Coronary artery (tissue), 2 donors: Measurements from ENCODE around the gene VAV2.

Source experiments
- DNase-seq: peaks from one replicate; pipeline ENCODE4 v3.0.0-alpha.2; 2017; ENCODE audit warnings: low spot score
- H3K27ac ChIP-seq, 2 donors: fragments of 200-600 bp; sonication (generic); one replicate each; pipeline ENCODE4 v1.5.1; 2016 to 2019
- H3K4me3 ChIP-seq: fragments of 200-600 bp; sonication (generic); 2 replicates; pipeline ENCODE4 v1.5.1; 2016; ENCODE audit warnings: mild to moderate bottlenecking, moderate library complexity
- TF ChIP-seq, protein P1 (sequence below): fragments of 200-600 bp; sonication (generic); IDR thresholded peaks from one replicate; pipeline ENCODE4 v1.5.1; 2019; ENCODE audit warnings: antibody characterized with exemption

Gene VAV2

DNA sequence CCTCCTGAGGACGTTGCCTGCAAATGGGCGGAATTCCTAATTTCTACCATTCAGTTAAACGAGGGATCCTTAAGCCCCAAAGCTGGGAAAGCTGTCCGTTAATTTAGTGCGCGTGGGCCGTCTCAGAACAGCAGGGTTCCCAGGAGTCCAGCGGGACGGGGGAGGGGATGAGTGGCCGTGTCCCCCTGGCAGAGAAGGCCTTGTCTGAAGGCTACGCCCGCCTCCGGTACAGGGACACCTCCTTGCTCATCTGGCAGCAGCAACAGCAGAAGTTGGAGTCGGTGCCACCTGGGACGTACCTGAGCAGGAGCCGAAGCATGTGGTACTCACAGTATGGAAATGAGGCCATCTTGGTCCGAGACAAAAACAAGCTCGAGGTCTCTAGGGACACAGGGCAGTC, 34.5 kb upstream of the VAV2 start:
- TF ChIP-seq, protein P1, sequence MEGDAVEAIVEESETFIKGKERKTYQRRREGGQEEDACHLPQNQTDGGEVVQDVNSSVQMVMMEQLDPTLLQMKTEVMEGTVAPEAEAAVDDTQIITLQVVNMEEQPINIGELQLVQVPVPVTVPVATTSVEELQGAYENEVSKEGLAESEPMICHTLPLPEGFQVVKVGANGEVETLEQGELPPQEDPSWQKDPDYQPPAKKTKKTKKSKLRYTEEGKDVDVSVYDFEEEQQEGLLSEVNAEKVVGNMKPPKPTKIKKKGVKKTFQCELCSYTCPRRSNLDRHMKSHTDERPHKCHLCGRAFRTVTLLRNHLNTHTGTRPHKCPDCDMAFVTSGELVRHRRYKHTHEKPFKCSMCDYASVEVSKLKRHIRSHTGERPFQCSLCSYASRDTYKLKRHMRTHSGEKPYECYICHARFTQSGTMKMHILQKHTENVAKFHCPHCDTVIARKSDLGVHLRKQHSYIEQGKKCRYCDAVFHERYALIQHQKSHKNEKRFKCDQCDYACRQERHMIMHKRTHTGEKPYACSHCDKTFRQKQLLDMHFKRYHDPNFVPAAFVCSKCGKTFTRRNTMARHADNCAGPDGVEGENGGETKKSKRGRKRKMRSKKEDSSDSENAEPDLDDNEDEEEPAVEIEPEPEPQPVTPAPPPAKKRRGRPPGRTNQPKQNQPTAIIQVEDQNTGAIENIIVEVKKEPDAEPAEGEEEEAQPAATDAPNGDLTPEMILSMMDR = no peak
- H3K4me3 ChIP-seq = peak overlapping the region; percentile 92
- no peak overlapping the region for H3K27ac ChIP-seq
- DNase-seq = no peak

DNA sequence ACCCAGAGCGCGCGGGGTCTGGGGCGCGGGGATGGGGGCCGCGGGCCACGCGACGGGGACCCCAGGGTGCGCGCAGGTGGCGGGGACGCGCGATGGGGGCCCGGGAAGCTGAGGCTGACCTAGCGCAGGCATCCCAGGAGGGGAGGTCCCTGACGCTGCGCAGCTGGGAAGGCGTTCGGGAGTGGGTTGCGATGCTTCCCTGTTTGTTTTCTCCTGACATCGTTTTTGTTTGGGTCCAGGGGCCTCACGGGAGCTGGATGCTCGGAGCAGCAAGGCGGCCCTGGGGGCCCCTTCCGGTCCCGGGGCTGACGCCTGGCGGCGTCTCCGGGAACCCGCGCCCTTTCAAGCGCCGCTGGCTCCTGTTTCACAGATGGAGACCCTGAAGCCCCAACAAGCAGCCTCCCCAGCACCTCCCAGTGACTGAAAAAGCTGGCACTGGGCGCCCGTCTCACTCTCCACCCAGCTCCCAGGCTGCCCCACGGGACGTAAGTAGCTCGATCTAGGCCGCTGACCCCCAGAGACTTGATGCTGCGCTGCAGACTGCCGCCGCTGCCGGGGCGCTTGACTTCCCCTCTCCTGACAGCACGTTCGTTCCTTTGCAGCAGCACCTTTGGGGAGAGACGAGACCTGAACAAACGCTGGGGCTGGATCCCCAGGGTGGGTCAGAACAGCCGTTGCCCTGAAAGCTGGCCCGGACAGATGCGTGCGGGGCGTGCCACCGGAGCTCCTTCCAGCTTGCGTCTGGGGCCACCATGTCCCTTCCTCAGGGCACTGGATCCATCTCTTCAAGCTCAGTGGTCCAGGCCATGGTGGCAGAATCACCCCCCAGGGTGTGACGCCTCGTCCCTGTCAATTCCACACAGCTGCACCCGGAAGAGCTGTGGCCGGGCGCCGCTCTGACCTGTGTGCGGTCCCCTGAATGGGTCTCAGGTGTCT, 33.8 kb upstream of the VAV2 start:
- Histone ChIP-seq H3K27ac (peak overlapping the region; percentile 43 to 81), H3K4me3 (peak overlapping the region; percentile 92)
- DNase-seq = peak; percentile 82
- TF ChIP-seq, protein P1 = no peak

DNA sequence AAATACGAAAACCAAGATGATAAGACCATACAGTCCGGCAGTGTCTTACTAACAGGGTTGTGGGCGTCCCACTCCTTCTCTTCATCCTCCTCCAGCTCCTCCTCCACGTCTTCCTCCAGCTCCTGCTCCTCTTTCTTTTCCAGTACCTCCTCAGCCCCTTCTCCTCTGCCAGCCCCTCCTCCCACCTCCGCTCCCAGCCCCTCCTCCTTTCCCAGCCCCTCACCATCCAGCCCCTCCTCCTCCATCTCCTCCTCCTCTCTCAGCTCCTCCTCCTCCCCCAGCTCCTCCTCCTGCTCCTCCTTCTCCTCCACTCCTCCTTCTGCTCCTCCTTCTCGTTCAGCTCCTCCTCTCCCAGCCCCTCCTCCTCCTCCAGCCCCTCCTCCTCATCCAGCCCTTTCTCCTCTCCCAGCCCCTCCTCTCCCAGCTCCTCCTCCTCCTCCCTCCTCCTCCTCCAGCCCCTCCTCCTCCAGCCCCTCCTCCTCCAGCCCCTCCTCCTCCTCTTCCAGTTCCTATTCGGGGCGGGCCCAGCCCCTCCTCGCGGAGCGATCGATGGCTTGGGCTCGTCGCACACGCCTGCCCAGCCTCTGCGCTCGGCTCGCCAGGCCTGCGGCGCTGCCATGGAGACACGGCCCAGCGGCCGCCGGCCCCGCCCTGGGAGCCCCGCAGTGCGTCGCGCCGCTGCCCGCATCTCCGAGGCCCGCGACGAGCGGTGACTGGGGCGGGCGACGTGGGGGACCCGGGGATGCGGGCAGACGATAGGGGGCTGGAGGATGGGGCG, 32.9 kb upstream of the VAV2 start, which contains the start of gene BRD3OS:
Gene BRD3OS (plus strand): TSS at position 654 of the 778 bp plus-strand sequence. CDS start 1,267 bp downstream, outside the sequence.
- H3K27ac ChIP-seq = peak within 1 kb of the TSS; percentile 43 to 81
- peak; percentile 100 for DNase-seq
- TF ChIP-seq, protein P1 = no peak
- peak within 1 kb of the TSS; percentile 92 for H3K4me3 ChIP-seq

DNA sequence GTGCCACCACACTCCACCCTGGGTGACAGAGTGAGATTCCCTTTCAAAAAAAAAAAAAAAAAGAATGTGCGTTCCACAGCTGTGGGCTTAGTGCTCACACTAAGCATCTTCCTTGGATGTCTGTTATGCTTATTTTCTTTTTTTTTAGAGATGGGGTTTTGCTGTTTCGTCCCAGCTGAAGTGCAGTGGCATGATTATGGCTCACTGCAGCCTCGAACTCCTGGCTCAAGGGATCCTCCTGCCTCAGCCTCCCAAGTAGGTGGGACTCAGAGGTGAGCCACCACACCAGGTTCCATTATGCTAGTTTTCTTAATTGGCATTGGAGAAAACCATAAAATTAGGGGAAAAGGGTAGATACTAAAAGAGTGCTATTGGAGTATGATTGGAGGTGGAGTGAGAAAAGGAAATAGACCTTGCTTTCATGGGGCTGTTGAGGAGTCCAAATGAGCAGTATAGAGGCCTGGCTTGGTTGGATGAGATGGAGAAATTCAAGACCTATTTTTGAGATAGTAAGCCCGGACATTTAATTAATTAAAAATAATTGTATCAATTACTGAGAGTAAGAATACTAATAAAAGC, 32.2 kb upstream of the VAV2 start:
- TF ChIP-seq, protein P1 = no peak
- H3K4me3 ChIP-seq = peak overlapping the region; percentile 56
- H3K27ac ChIP-seq = peak overlapping the region in 1 of 2 donors; percentile 81
- DNase-seq = no peak

DNA sequence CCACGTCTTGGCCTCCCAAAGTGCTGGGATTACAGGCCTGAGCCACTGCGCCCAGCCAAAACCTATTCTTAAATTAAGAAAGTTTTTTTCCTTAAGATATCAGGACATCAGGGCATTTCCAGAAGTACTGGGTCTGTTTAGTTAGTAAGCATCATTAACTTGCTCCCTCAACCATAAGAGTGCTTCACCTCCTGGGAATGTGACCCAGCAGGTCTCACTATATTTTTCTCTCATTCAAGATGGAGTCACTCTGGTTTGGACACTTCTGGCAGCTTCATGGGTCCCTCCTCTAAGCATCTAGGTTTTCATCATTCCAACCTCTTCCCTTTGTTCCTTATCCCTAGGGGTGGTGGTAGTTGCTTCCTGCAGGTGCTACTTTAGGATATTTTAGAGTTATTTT, 22.8 kb upstream of the VAV2 start:
- TF ChIP-seq, protein P1 = no peak
- no peak for DNase-seq
- no peak overlapping the region for H3K27ac ChIP-seq
- no peak overlapping the region for H3K4me3 ChIP-seq

DNA sequence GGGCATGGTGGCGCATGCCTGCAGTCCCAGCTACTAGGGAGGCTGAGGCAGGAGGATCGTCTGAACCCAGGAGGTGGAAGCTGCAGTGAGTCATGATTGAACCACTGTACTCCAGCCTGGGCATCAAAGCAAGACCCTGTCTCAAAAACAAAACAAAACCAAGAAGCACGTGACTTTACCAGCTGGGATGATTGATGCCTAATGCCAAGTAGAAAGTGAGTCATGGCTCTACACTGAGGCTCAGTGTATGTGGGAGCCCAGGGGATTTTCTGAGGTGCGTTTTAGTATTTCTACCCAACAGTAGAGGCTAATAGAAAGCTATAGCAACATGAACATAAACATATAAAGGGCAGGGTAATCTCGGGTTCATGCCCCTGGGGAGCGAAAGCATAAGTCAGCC, 19.3 kb upstream of the VAV2 start:
- TF ChIP-seq, protein P1 = no peak
- Histone ChIP-seq H3K27ac (no peak overlapping the region), H3K4me3 (no peak overlapping the region)
- no peak for DNase-seq
